Mucosa of descending colon (tissue), 3 donors: ENCODE results near the gene SUMO1. TPM values are rescaled to one million over a fixed set of nuclear protein-coding genes. Genes with fewer than 3 reads are reported as not detected.

Source experiments
- ATAC-seq: fragments of 200-7000 bp; cut with Tn5 transposase; one replicate; pipeline ENCODE4 v1.9.1; 2020; ENCODE audit warnings: mild to moderate bottlenecking, moderate library complexity
- DNase-seq, 3 donors: peaks; one replicate each; pipeline ENCODE4 v3.0.0-alpha.2; 2020
- H3K36me3 ChIP-seq: fragments of 200-600 bp; one replicate; pipeline ENCODE4 v1.8.0; 2021; ENCODE audit warnings: low read depth, mild to moderate bottlenecking
- H3K4me1 ChIP-seq: fragments of 200-600 bp; one replicate; pipeline ENCODE4 v1.8.0; 2021; ENCODE audit warnings: low read depth, mild to moderate bottlenecking
- H3K4me3 ChIP-seq: fragments of 200-600 bp; one replicate; pipeline ENCODE4 v1.8.0; 2021; ENCODE audit warnings: mild to moderate bottlenecking
- H3K9me3 ChIP-seq: fragments of 200-600 bp; one replicate; pipeline ENCODE4 v1.8.0; 2021; ENCODE audit warnings: mild to moderate bottlenecking
- CTCF ChIP-seq: fragments of 200-600 bp; IDR thresholded peaks from one replicate; pipeline ENCODE4 v1.8.0; 2022; ENCODE audit warnings: antibody characterized with exemption, mild to moderate bottlenecking
- intact Hi-C, 2 donors: fragments of 100-400 bp; cut with DNase I in 1 of 2; cut with micrococcal nuclease in 1 of 2; formaldehyde crosslinking; loops; one replicate each; pipeline versions ENCODE4 v1.11.0 to v1.11.1; 2022; cut with DNase I, micrococcal nuclease
- total RNA-seq, 3 donors: library from RNA; stranded (reverse); fragmentation: NEBNext Ultra II Directional in 2 of 3; extraction: Animal tissue kit (Norgen Biotek cat#: 25700) in 2 of 3; gene quantifications; one replicate each; pipeline versions ENCODE4 v1.2.1 to v1.2.4, GENCODE V29; 2021 to 2023
- donor health status: DM: no; HTN: no; CAD: no; lungs with moderate emphysema.
- donor health status: DM: no; HTN: no; CAD: no.
- donor health status: DM: no; HTN: yes; CAD: no.

SUMO1 gene
- total RNA-seq, 3 donors from 2014 or later = 75.5 to 81.4 (median 77.6) TPM

GRCh38 chr2:202184557-202184956, 53.8 kb downstream of the SUMO1 start:
- Histone ChIP-seq H3K4me1 (peaks cover 6% of the 10 kb centered on the region), H3K36me3 (no peaks in the 10 kb centered on the region), H3K9me3 (no peaks in the 10 kb centered on the region), H3K4me3 (no peak overlapping the region)
- no peak for DNase-seq
- intact Hi-C loops = loop anchor here in 1 of 2 donors (10.0 kb wide), 1 partner anchor 390 kb away; no protein-coding TSS in a partner anchor
- no peak for TF ChIP-seq CTCF
- ATAC-seq = no peak

GRCh38 chr2:202178346-202178958, 59.9 kb downstream of the SUMO1 start:
- intact Hi-C loops = loop anchor here (2.0 to 10.0 kb wide), 4 partner anchors 144 to 384 kb away; partner anchors contain the start of gene FZD7 (in 1 of the 2)
- DNase-seq = peak in 1 of 3 donors; percentile 84
- Histone ChIP-seq H3K36me3 (no peaks in the 10 kb centered on the region), H3K4me3 (no peak overlapping the region), H3K9me3 (no peaks in the 10 kb centered on the region), H3K4me1 (no peaks in the 10 kb centered on the region)
- peak; percentile 51 for TF ChIP-seq CTCF
- ATAC-seq = peak; percentile 80

- peak; percentile 69 for ATAC-seq
Observed at GRCh38 chr2:202172439-202173211, 65.8 kb downstream of the SUMO1 start.

GRCh38 chr2:202171241-202171825, 67.1 kb downstream of the SUMO1 start:
- no peak overlapping the region for H3K4me3 ChIP-seq
- no peaks in the 10 kb centered on the region for H3K9me3 ChIP-seq
- no peaks in the 10 kb centered on the region for H3K36me3 ChIP-seq
- DNase-seq = no peak
- peak; percentile 43 for ATAC-seq
- intact Hi-C loops = loop anchor here (10.0 kb wide), 2 partner anchors 137 to 377 kb away; partner anchors contain the start of gene FZD7 (in 1 of the 2)
- no peak for TF ChIP-seq CTCF
- H3K4me1 ChIP-seq = no peaks in the 10 kb centered on the region

More at GRCh38 chr2:202172439-202173211, 65.8 kb downstream of the SUMO1 start:
- no peaks in the 10 kb centered on the region for H3K4me1 ChIP-seq
- H3K9me3 ChIP-seq = no peaks in the 10 kb centered on the region
- intact Hi-C loops = loop anchor here (10.0 kb wide), 2 partner anchors 138 to 378 kb away; partner anchors contain the start of gene FZD7 (in 1 of the 2)
- no peaks in the 10 kb centered on the region for H3K36me3 ChIP-seq
- TF ChIP-seq CTCF = no peak
- DNase-seq = no peak
- no peak overlapping the region for H3K4me3 ChIP-seq

GRCh38 chr2:202169832-202170424, 68.5 kb downstream of the SUMO1 start:
- intact Hi-C loops = loop anchor here (10.0 kb wide), 2 partner anchors 135 to 375 kb away; partner anchors contain the start of gene FZD7 (in 1 of the 2)
- no peak overlapping the region for H3K4me3 ChIP-seq
- no peak for ATAC-seq
- H3K4me1 ChIP-seq = no peaks in the 10 kb centered on the region
- no peak for DNase-seq
- no peaks in the 10 kb centered on the region for H3K36me3 ChIP-seq
- no peaks in the 10 kb centered on the region for H3K9me3 ChIP-seq
- no peak for TF ChIP-seq CTCF
